Activated CD8-positive, alpha-beta T cell treated with anti-CD3 and anti-CD28 coated beads for 36 hours (primary cell): Measurements from ENCODE around the gene NR0B2. TPM values are rescaled to one million over a fixed set of nuclear protein-coding genes. Genes with fewer than 3 reads are reported as not detected.

Source experiments
- ATAC-seq: fragments of 200-7000 bp; cut with Tn5 transposase; one replicate; pipeline ENCODE4 v1.10.0; 2021; ENCODE audit warnings: mild to moderate bottlenecking, moderate library complexity
- CTCF ChIA-PET: fragments of 350-600 bp; sonication (Branson Sonifier 250); formaldehyde crosslinking; loops from one replicate; lab custom pipeline; 2021; ENCODE audit warnings: antibody characterized with exemption; lab: Charles Lee
- POLR2A ChIA-PET: fragments of 350-600 bp; sonication (Branson Sonifier 250); formaldehyde crosslinking; loops from one replicate; lab custom pipeline; 2021; ENCODE audit warnings: antibody characterized with exemption; lab: Charles Lee
- DNase-seq: peaks from one replicate; pipeline ENCODE4 v3.0.0-alpha.2; 2020
- H3K27ac Mint-ChIP-seq: one replicate; pipeline ENCODE4 v1.8.0; 2021; ENCODE audit warnings: mild to moderate bottlenecking, mixed read lengths
- H3K27me3 Mint-ChIP-seq: one replicate; pipeline ENCODE4 v1.8.0; 2021; ENCODE audit warnings: mixed read lengths
- H3K36me3 Mint-ChIP-seq: one replicate; pipeline ENCODE4 v1.8.0; 2021; ENCODE audit warnings: low read depth, mixed read lengths
- H3K4me1 Mint-ChIP-seq: one replicate; pipeline ENCODE4 v1.8.0; 2021; ENCODE audit warnings: low read depth, mixed read lengths
- H3K4me3 Mint-ChIP-seq: one replicate; pipeline ENCODE4 v1.8.0; 2021; ENCODE audit warnings: mild to moderate bottlenecking, moderate library complexity, mixed read lengths
- H3K9me3 Mint-ChIP-seq: one replicate; pipeline ENCODE4 v1.8.0; 2021; ENCODE audit warnings: mixed read lengths
- intact Hi-C: fragments of 100-400 bp; cut with micrococcal nuclease; formaldehyde crosslinking; loops from one replicate; pipeline ENCODE4 v1.10.0; 2022
- total RNA-seq, 2 experiments: library from RNA; stranded (reverse); gene quantifications; one replicate each; pipeline ENCODE4 v1.2.3, GENCODE V29; 2021
- TF ChIP-seq, protein P1 (sequence below): fragments of 200-600 bp; IDR thresholded peaks from one replicate; pipeline ENCODE4 v1.8.0; 2022; ENCODE audit warnings: antibody characterized with exemption, mild to moderate bottlenecking

The NR0B2 gene
- total RNA-seq, 2 experiments from 2014 or later, result not detected

DNA sequence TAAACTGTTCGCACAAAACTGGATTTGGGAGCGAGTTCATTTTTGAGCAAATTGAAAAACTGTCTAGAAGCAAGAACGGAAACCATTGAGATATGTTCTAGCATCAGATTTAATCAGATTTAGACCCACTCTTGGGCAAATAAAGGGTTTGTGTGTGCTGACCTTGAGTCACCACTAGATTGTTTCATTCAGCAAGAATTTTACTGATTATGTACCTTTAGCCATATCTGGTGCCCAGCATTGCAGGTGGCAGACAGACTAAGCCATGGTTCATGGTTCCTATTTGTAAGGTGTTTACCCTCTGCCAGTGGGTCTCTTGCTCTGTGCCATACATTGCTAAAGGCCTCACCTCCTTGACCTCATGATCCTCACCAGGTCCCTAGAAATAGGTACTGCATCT is 9.1 kb upstream of the NR0B2 start:
- CTCF ChIA-PET, result no interaction called here
- no peaks in the 10 kb centered on the region for H3K9me3 Mint-ChIP-seq
- POLR2A ChIA-PET, result interaction anchor here (1.2 to 3.3 kb wide), 2 partner anchors 14 to 24 kb away, joined by 5 to 31 read pairs; partner anchors contain the start of gene GPATCH3
- H3K27ac Mint-ChIP-seq, result peak overlapping the region; percentile 98
- DNase-seq (no peak), ATAC-seq (no peak)
- peaks cover 42% of the 10 kb centered on the region for H3K4me1 Mint-ChIP-seq
- TF ChIP-seq, protein P1, sequence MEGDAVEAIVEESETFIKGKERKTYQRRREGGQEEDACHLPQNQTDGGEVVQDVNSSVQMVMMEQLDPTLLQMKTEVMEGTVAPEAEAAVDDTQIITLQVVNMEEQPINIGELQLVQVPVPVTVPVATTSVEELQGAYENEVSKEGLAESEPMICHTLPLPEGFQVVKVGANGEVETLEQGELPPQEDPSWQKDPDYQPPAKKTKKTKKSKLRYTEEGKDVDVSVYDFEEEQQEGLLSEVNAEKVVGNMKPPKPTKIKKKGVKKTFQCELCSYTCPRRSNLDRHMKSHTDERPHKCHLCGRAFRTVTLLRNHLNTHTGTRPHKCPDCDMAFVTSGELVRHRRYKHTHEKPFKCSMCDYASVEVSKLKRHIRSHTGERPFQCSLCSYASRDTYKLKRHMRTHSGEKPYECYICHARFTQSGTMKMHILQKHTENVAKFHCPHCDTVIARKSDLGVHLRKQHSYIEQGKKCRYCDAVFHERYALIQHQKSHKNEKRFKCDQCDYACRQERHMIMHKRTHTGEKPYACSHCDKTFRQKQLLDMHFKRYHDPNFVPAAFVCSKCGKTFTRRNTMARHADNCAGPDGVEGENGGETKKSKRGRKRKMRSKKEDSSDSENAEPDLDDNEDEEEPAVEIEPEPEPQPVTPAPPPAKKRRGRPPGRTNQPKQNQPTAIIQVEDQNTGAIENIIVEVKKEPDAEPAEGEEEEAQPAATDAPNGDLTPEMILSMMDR, result no peak
- peaks cover 38% of the 10 kb centered on the region for H3K36me3 Mint-ChIP-seq
- intact Hi-C loops, result no loop called here
- peak overlapping the region; percentile 93 for H3K4me3 Mint-ChIP-seq
- H3K27me3 Mint-ChIP-seq, result no peaks in the 10 kb centered on the region

DNA sequence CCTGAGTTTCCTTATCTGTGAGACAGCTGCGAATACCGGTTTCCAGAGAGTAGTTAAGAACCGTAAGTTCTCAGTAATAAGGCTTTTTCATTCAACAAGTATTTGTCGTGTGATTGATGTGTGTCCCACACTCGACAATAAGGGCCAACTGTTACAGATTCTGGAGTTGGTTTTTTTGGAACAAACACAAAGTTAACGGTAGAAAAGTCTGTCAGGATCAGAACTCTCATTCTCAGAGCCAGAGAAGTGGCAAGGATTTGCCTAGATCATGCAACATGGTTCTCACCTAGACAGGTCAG is 8.6 kb upstream of the NR0B2 start:
- Mint-ChIP-seq H3K27me3 (no peaks in the 10 kb centered on the region), H3K36me3 (peaks cover 33% of the 10 kb centered on the region), H3K27ac (peak overlapping the region; percentile 98), H3K4me3 (peak overlapping the region; percentile 93), H3K9me3 (no peaks in the 10 kb centered on the region), H3K4me1 (peaks cover 42% of the 10 kb centered on the region)
- ChIA-PET CTCF (interaction anchor here (1.2 kb wide), 1 partner anchor 124 kb away, joined by 6 read pairs; no protein-coding TSS in a partner anchor), POLR2A (interaction anchor here (1.0 to 3.3 kb wide), 4 partner anchors 14 to 168 kb away, joined by 3 to 31 read pairs (median 4); partner anchors contain the start of gene GPATCH3)
- DNase-seq, result no peak
- intact Hi-C loops, result no loop called here
- no peak for ATAC-seq
- TF ChIP-seq, protein P1, result no peak

- ChIA-PET CTCF (interaction anchor here (0.6 to 1.3 kb wide), 5 partner anchors 31 to 124 kb away, joined by 3 to 6 read pairs (median 3); partner anchors contain the start of gene GPN2), POLR2A (interaction anchor here (1.0 to 3.3 kb wide), 5 partner anchors 13 to 167 kb away, joined by 3 to 31 read pairs (median 5); partner anchors contain the start of genes GPATCH3 and GPN2)
- TF ChIP-seq, protein P1, result no peak
- Mint-ChIP-seq H3K36me3 (peaks cover 30% of the 10 kb centered on the region), H3K4me3 (peak within 1 kb of the TSS; percentile 93), H3K27me3 (no peaks in the 10 kb centered on the region), H3K27ac (peak within 1 kb of the TSS; percentile 98), H3K4me1 (peaks cover 39% of the 10 kb centered on the region), H3K9me3 (no peaks in the 10 kb centered on the region)
- DNase-seq, result peak; percentile 98
- ATAC-seq, result peak; percentile 96
- intact Hi-C loops, result no loop called here
Observed at GRCh38 chr1:26921540-26922430, 8.0 kb upstream of the NR0B2 start, which contains the start of gene NUDC. Gene NUDC (plus strand): TSS chr1:26921743. CDS start chr1:26921849, 106 bp downstream.

GRCh38 chr1:26921126-26921539 is 7.4 kb upstream of the NR0B2 start:
- ATAC-seq, result peak; percentile 68

More at GRCh38 chr1:26921126-26921539, 7.4 kb upstream of the NR0B2 start:
- H3K4me1 Mint-ChIP-seq, result peaks cover 37% of the 10 kb centered on the region
- ChIA-PET CTCF (interaction anchor here (0.6 to 1.3 kb wide), 7 partner anchors 31 to 125 kb away, joined by 3 to 6 read pairs (median 3); partner anchors contain the start of gene GPN2), POLR2A (interaction anchor here (1.2 to 3.3 kb wide), 4 partner anchors 8 to 56 kb away, joined by 4 to 31 read pairs (median 8); partner anchors contain the start of genes GPATCH3 and GPN2)
- H3K27ac Mint-ChIP-seq, result peak overlapping the region; percentile 98
- intact Hi-C loops, result no loop called here
- DNase-seq, result no peak
- no peaks in the 10 kb centered on the region for H3K9me3 Mint-ChIP-seq
- peak overlapping the region; percentile 93 for H3K4me3 Mint-ChIP-seq
- TF ChIP-seq, protein P1, result no peak
- peaks cover 26% of the 10 kb centered on the region for H3K36me3 Mint-ChIP-seq
- no peaks in the 10 kb centered on the region for H3K27me3 Mint-ChIP-seq
